ENCODE measurements around the gene TMEM132C. TPM values are rescaled to one million over a fixed set of nuclear protein-coding genes. Genes with fewer than 3 reads are reported as not detected.
A peak's percentile ranks its signal among the peaks of the same experiment; 100 is the strongest.

TMEM132C gene
- total RNA-seq, 6 experiments from 2014 or later = 0.04 to 0.19 (median 0.06) TPM; not detected in 3

DNA sequence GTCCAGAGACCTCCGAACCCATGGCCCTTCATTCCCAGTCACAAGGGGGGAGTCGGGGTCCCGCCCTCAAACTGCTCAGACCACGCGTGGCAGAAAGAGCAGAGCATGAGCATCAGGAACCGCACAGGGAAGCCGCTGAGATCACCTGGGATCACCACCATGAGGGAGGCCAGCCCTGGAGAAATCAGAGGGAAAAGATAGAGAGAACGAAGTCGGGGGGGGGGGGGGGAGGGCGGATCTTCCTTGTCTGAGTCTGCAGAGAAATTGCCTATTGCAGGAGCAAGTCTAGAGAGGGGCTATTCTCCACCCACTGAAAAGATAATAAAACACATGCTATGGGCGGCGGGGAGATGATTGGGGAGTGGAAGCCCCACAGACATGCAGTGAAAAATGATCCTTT lies 884 bp upstream of the TMEM132C start:
- no peaks in the 10 kb centered on the region for H3K4me1 ChIP-seq
- 9% methylated on average over 11 of the region's 12 CpGs for WGBS (ENCODE audit: insufficient coverage, low coverage, low lambda C conversion rate, missing lambda C conversion rate)
- DNase-seq = no peak
- no peak overlapping the region for H3K27ac ChIP-seq
- H3K4me3 ChIP-seq = no peak overlapping the region
- ATAC-seq = no peak
- no peaks in the 10 kb centered on the region for H3K9me3 ChIP-seq
- TF ChIP-seq, protein P1, sequence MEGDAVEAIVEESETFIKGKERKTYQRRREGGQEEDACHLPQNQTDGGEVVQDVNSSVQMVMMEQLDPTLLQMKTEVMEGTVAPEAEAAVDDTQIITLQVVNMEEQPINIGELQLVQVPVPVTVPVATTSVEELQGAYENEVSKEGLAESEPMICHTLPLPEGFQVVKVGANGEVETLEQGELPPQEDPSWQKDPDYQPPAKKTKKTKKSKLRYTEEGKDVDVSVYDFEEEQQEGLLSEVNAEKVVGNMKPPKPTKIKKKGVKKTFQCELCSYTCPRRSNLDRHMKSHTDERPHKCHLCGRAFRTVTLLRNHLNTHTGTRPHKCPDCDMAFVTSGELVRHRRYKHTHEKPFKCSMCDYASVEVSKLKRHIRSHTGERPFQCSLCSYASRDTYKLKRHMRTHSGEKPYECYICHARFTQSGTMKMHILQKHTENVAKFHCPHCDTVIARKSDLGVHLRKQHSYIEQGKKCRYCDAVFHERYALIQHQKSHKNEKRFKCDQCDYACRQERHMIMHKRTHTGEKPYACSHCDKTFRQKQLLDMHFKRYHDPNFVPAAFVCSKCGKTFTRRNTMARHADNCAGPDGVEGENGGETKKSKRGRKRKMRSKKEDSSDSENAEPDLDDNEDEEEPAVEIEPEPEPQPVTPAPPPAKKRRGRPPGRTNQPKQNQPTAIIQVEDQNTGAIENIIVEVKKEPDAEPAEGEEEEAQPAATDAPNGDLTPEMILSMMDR (IDR thresholded peaks at IDR 0.05) = no peak
- TF ChIP-seq POLR2A (IDR thresholded peaks at IDR 0.05) = no peak
- peaks cover 0 to 9% of the 10 kb centered on the region in 2 donors for H3K27me3 ChIP-seq
- H3K36me3 ChIP-seq = no peaks in the 10 kb centered on the region
- intact Hi-C loops (cut with DNase I) = no loop called here

- Histone ChIP-seq H3K36me3 (no peaks in the 10 kb centered on the region), H3K27ac (no peak overlapping the region), H3K9me3 (no peaks in the 10 kb centered on the region), H3K4me3 (no peak overlapping the region), H3K27me3 (peaks cover 0 to 9% of the 10 kb centered on the region in 2 donors), H3K4me1 (no peaks in the 10 kb centered on the region)
- ATAC-seq = peak in 1 of 4 donors; percentile 28
- TF ChIP-seq POLR2A (IDR thresholded peaks at IDR 0.05) = no peak
- TF ChIP-seq, protein P1 (IDR thresholded peaks at IDR 0.05) = no peak
- no peak for DNase-seq
- intact Hi-C loops (cut with DNase I) = no loop called here
- WGBS (ENCODE audit: insufficient coverage, low coverage, low lambda C conversion rate, missing lambda C conversion rate) = 3% methylated on average over 14 of the region's 58 CpGs
These were observed 334 bp upstream of the TMEM132C start for GRCh38 chr12:128266541-128267130.

DNA sequence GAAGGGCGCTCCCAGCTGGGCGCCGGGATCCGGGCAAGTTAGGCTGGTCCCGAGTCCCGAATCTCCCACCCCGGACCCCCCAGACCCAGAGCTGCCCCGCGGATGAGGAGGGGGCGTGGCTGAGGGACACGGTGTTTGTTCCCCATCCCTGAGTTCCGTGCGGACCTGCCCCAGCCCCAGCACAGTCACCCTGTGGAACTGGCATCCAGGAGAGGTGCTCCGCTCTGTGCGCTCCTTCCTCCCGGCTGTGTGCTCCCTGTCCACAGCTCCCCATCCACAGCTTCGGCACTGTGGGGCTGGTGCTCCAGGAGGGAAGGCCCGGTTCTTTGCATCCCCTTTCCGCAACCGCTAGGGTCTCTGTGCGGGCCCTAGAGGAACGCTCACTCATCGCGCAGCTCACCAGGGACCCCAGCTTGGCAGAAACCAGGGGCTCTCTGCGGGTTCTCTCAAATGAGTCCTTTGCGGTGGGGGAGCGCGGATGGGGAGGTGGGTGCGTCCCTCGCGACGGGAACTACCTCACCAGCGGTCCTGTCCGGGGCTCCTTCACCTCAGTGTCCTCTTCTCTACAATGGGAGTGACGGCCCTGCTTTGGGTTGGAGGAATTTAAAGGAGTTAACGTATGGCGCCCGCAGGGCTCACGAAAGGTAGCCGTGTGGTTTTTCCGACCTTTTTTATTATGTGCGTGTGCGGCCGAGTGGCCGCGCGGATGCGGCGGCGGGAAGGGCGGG lies 845 bp downstream of the TMEM132C start:
- peaks cover 0 to 9% of the 10 kb centered on the region in 2 donors for H3K27me3 ChIP-seq
- no peaks in the 10 kb centered on the region for H3K4me1 ChIP-seq
- ATAC-seq (no peak), DNase-seq (no peak)
- WGBS (ENCODE audit: insufficient coverage, low coverage, low lambda C conversion rate, missing lambda C conversion rate) = 3% methylated on average over 17 of the region's 51 CpGs
- no peak for TF ChIP-seq POLR2A (IDR thresholded peaks at IDR 0.05)
- TF ChIP-seq, protein P1 (IDR thresholded peaks at IDR 0.05) = no peak
- no peaks in the 10 kb centered on the region for H3K36me3 ChIP-seq
- no peak overlapping the region for H3K27ac ChIP-seq
- intact Hi-C loops (cut with DNase I) = no loop called here
- no peak overlapping the region for H3K4me3 ChIP-seq
- no peaks in the 10 kb centered on the region for H3K9me3 ChIP-seq

GRCh38 chr12:128268379-128268995 lies 1.5 kb downstream of the TMEM132C start:
- no peak for TF ChIP-seq POLR2A (IDR thresholded peaks at IDR 0.05)
- TF ChIP-seq, protein P1 (IDR thresholded peaks at IDR 0.05) = no peak
- peaks cover 0 to 3% (median 0%) of the 10 kb centered on the region in 4 donors for H3K9me3 ChIP-seq
- DNase-seq (no peak), ATAC-seq (no peak)
- H3K27ac ChIP-seq = no peak overlapping the region
- H3K4me3 ChIP-seq = no peak overlapping the region
- intact Hi-C loops (cut with DNase I) = no loop called here
- under 1% methylated on average over 14 of the region's 32 CpGs for WGBS (ENCODE audit: insufficient coverage, low coverage, low lambda C conversion rate, missing lambda C conversion rate)
- H3K36me3 ChIP-seq = no peaks in the 10 kb centered on the region
- no peaks in the 10 kb centered on the region for H3K4me1 ChIP-seq
- peaks cover 0 to 9% of the 10 kb centered on the region in 2 donors for H3K27me3 ChIP-seq

Data from right lobe of liver (tissue), 6 donors.